Adipocyte (in vitro differentiated cells): ENCODE data around the gene MNAT1.

Experiments
- DNase-seq: peaks from one replicate; pipeline ENCODE4 v3.0.0-alpha.2; 2015; ENCODE audit warnings: low read depth
- H3K27me3 ChIP-seq: replicated peaks from 2 replicates; pipeline ENCODE4 v1.7.0; 2013; ENCODE audit warnings: mild to moderate bottlenecking, low read length, moderate library complexity; ENCODE audit not compliant: control insufficient read depth, insufficient read depth
- H3K36me3 ChIP-seq: 2 replicates; pipeline ENCODE4 v1.7.0; 2013; ENCODE audit warnings: low read length, mild to moderate bottlenecking, moderate library complexity; ENCODE audit not compliant: control insufficient read depth, insufficient read depth, severe bottlenecking
- H3K4me1 ChIP-seq: 2 replicates; pipeline ENCODE4 v1.7.0; 2013; ENCODE audit warnings: mild to moderate bottlenecking, low read length, moderate library complexity; ENCODE audit not compliant: control insufficient read depth, insufficient read depth
- H3K4me3 ChIP-seq: 2 replicates; pipeline ENCODE4 v1.7.0; 2013; ENCODE audit warnings: mild to moderate bottlenecking, low read length, moderate library complexity
- H3K9ac ChIP-seq: 2 replicates; pipeline ENCODE4 v1.7.0; 2013; ENCODE audit warnings: mild to moderate bottlenecking, low read length, moderate library complexity
- H3K9me3 ChIP-seq: 2 replicates; pipeline ENCODE4 v1.7.0; 2013; ENCODE audit warnings: mild to moderate bottlenecking, low read length, moderate library complexity; ENCODE audit not compliant: control insufficient read depth

The MNAT1 gene

GRCh38 chr14:60856111-60856510 is 121.5 kb downstream of the MNAT1 start:
- Histone ChIP-seq H3K27me3 (no peaks in the 10 kb centered on the region), H3K36me3 (peaks cover 10% of the 10 kb centered on the region), H3K4me1 (peaks cover 13% of the 10 kb centered on the region), H3K4me3 (no peak overlapping the region), H3K9me3 (no peaks in the 10 kb centered on the region), H3K9ac (no peak overlapping the region)
- no peak for DNase-seq

GRCh38 chr14:60859525-60859924 is 125.0 kb downstream of the MNAT1 start:
- DNase-seq, result peak; percentile 51
- H3K9me3 ChIP-seq, result no peaks in the 10 kb centered on the region
- peaks cover 6% of the 10 kb centered on the region for H3K36me3 ChIP-seq
- H3K27me3 ChIP-seq, result no peaks in the 10 kb centered on the region
- H3K9ac ChIP-seq, result no peak overlapping the region
- H3K4me3 ChIP-seq, result no peak overlapping the region
- H3K4me1 ChIP-seq, result peaks cover 27% of the 10 kb centered on the region

DNA sequence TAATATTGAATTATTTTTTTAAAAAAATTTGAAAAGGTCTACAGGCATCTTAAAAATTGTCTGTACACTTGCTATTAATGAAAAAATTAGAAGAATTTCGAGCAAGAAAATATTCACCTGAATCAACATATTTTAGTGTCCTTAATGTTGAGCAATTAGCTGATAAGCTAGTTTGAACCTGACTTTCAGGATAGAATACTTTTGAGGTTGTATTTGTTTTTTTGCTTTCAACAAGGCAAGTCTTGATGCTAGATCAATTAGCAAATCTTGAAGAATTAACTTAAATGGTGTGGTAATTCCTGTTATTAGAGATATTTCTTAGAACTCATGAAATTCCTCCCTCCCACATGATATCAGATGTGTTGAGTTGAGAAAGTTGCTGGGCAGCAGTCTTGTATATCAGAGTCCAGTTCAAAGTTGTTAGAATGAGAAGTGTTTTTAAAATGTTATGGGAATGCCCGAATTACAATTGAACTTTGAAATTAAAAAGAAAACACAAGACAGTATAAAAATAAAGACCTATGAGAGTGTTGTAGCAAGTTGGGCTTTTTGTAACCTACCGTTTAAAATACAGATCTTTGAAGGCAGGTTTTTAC is 127.1 kb downstream of the MNAT1 start:
- DNase-seq, result no peak
- Histone ChIP-seq H3K9ac (no peak overlapping the region), H3K4me3 (no peak overlapping the region), H3K9me3 (no peaks in the 10 kb centered on the region), H3K4me1 (peaks cover 49% of the 10 kb centered on the region), H3K36me3 (no peaks in the 10 kb centered on the region), H3K27me3 (no peaks in the 10 kb centered on the region)

- Histone ChIP-seq H3K27me3 (no peaks in the 10 kb centered on the region), H3K9ac (no peak overlapping the region), H3K36me3 (no peaks in the 10 kb centered on the region), H3K4me1 (peaks cover 55% of the 10 kb centered on the region), H3K9me3 (no peaks in the 10 kb centered on the region), H3K4me3 (no peak overlapping the region)
- DNase-seq, result peak; percentile 74
These were observed 127.7 kb downstream of the MNAT1 start for GRCh38 chr14:60862283-60862682.

GRCh38 chr14:60863249-60863648 is 128.7 kb downstream of the MNAT1 start:
- H3K9ac ChIP-seq, result no peak overlapping the region
- no peaks in the 10 kb centered on the region for H3K36me3 ChIP-seq
- no peak for DNase-seq

DNA sequence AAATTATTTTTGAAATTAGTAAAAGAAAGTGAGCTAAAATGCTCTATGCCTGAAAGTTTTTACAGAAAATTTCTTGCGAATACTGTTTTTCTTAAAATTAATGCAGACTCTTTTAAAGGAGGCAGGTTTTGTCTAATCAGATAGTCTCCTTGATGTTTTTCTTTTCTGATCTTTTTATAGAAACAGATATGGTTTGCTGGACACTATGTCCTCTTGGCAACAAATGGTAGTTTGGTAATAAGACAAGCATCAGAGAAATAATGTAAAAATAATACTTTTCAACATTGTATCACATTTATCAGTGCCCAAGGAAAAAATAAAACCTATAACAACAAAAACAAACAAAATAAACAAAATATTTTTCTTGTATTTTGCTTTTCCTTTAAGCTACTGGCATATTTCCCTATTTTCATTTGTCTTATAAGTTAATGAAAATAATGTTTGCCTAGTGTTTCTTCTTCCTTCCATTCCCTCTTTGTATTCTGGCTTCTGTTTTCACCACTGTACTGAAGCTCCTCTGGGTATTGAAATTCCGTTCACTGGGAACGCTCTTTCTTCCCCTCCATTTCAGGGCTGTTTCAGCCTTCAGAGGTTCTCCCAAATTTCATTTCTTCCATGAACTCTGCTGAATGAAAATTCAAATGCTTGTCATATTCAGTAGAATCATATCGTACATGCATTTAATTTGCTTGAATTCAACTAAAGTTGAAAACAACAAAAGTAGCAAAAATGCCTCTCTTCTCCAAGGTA is 131.0 kb downstream of the MNAT1 start:
- no peaks in the 10 kb centered on the region for H3K9me3 ChIP-seq

More at GRCh38 chr14:60863249-60863648, 128.7 kb downstream of the MNAT1 start:
- H3K9me3 ChIP-seq, result no peaks in the 10 kb centered on the region
- peaks cover 65% of the 10 kb centered on the region for H3K4me1 ChIP-seq
- no peak overlapping the region for H3K4me3 ChIP-seq
- H3K27me3 ChIP-seq, result no peaks in the 10 kb centered on the region

DNA sequence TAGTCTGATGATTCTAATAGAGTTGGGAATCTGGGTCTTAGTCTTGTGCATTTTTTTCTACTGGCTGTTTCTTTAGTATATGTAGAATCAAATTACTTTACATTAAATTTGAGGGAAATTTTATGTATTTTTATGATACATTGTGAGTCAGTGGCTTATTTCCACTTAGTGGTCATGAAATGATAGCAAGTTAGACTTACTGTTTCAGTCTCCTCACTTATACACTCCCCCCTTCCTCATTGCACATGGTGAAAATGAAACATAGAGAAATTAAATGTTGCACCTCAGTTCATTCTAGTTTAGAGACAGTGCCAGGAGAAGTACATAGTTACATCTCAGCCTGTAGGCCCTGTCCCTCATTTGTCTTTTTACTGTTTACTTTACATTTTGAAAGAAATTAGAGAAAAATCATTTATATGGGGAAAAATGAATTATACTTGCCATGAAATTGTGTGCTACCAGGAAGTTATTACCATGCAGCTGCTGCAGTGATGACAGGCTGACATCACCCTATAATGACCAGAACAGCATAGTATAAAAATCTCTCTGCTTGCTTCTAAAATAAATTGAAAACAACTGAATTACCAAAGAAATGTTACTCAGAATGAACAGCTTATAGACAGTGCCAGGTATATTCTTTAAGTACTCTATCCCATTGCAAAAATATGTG is 133.1 kb downstream of the MNAT1 start:
- Histone ChIP-seq H3K4me1 (peaks cover 42% of the 10 kb centered on the region), H3K9me3 (no peaks in the 10 kb centered on the region), H3K9ac (no peak overlapping the region), H3K27me3 (no peaks in the 10 kb centered on the region), H3K36me3 (peaks cover 2% of the 10 kb centered on the region), H3K4me3 (no peak overlapping the region)
- no peak for DNase-seq

More for the DNA sequence above, 131.0 kb downstream of the MNAT1 start:
- H3K4me1 ChIP-seq, result peaks cover 54% of the 10 kb centered on the region
- no peaks in the 10 kb centered on the region for H3K27me3 ChIP-seq
- H3K36me3 ChIP-seq, result no peaks in the 10 kb centered on the region
- H3K9ac ChIP-seq, result peak overlapping the region; percentile 82
- DNase-seq, result peak; percentile 35
- H3K4me3 ChIP-seq, result peak overlapping the region; percentile 77

DNA sequence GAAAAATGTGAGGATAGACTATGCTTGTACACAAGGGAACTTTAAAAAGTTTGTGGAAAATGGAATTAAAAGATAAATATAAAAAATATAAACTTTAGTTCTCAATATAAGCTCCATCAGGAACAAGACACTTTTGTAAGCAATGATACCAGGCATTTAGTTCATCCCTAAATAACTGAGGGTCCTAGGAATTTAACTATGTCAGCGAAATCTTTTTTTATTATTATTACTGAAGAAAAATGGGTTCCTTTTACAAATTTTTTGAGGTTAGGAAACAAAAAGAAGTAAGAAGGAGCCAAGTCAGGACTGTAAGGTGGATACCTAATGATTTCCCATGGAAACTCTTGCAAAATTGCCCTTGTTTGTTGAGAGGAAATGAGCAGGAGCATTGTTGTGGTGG is 143.6 kb downstream of the MNAT1 start:
- H3K9me3 ChIP-seq, result peaks cover 4% of the 10 kb centered on the region

GRCh38 chr14:60878536-60878935 is 144.0 kb downstream of the MNAT1 start:
- DNase-seq, result peak; percentile 82
- Histone ChIP-seq H3K4me3 (no peak overlapping the region), H3K36me3 (peaks cover 7% of the 10 kb centered on the region), H3K4me1 (peaks cover 14% of the 10 kb centered on the region), H3K9ac (no peak overlapping the region), H3K27me3 (no peaks in the 10 kb centered on the region), H3K9me3 (peaks cover 4% of the 10 kb centered on the region)

More for the DNA sequence above, 143.6 kb downstream of the MNAT1 start:
- H3K4me1 ChIP-seq, result peaks cover 14% of the 10 kb centered on the region
- peaks cover 7% of the 10 kb centered on the region for H3K36me3 ChIP-seq
- no peaks in the 10 kb centered on the region for H3K27me3 ChIP-seq
- no peak overlapping the region for H3K9ac ChIP-seq
- no peak for DNase-seq
- H3K4me3 ChIP-seq, result no peak overlapping the region

GRCh38 chr14:60882219-60882618 is 147.7 kb downstream of the MNAT1 start:
- no peak for DNase-seq
- H3K4me3 ChIP-seq, result no peak overlapping the region
- H3K4me1 ChIP-seq, result peaks cover 14% of the 10 kb centered on the region
- H3K27me3 ChIP-seq, result no peaks in the 10 kb centered on the region
- H3K36me3 ChIP-seq, result peaks cover 11% of the 10 kb centered on the region
- no peak overlapping the region for H3K9ac ChIP-seq
- peaks cover 13% of the 10 kb centered on the region for H3K9me3 ChIP-seq

- Histone ChIP-seq H3K36me3 (peaks cover 11% of the 10 kb centered on the region), H3K9me3 (peaks cover 13% of the 10 kb centered on the region), H3K27me3 (no peaks in the 10 kb centered on the region), H3K4me3 (no peak overlapping the region), H3K4me1 (peaks cover 4% of the 10 kb centered on the region), H3K9ac (no peak overlapping the region)
- DNase-seq, result no peak
These were observed 149.6 kb downstream of the MNAT1 start for GRCh38 chr14:60884134-60884533.
